ENCODE data around the gene FARP1.

Gene FARP1

GRCh38 chr13:98184792-98185191 lies 41.9 kb downstream of the FARP1 start:
- no peak for DNase-seq
- TF ChIP-seq CTCF (IDR thresholded peaks at IDR 0.05; ENCODE audit: low read depth, low read length), result no peak
- no peak overlapping the region for H3K27ac ChIP-seq
- H3K9me3 ChIP-seq (ENCODE audit: severe bottlenecking), result no peaks in the 10 kb centered on the region
- no peak overlapping the region for H3K4me3 ChIP-seq (ENCODE audit: low read depth, low read length)
- H3K36me3 ChIP-seq, result 0 out of 2 replicates have a peak, but pooled peaks cover 2% of the 10 kb centered on the region
- H3K27me3 ChIP-seq (ENCODE audit: insufficient read depth, low read depth, severe bottlenecking), result no peaks in the 10 kb centered on the region

GRCh38 chr13:98187155-98187964 lies 44.5 kb downstream of the FARP1 start:
- no peak for TF ChIP-seq CTCF (IDR thresholded peaks at IDR 0.05; ENCODE audit: low read depth, low read length)
- H3K27ac ChIP-seq, result no peak overlapping the region
- DNase-seq, result no peak

DNA sequence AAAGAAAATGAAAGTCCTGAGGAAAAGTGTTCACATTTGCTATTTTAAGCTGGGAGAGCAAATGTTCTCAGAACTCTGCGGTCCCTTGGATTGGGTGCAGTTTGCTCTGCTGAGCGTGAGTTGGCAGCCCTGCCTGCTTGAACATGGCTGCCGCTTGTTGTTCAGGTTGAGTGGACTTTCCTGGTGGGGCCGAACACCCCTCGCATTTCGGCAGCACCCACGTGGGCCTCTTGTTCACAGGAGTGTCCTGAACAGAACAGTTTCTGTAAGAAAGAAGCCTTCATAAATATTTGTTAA lies 45.0 kb downstream of the FARP1 start:
- peaks cover 6% of the 10 kb centered on the region; the same call in 1 of the 2 replicates for H3K36me3 ChIP-seq
- H3K27me3 ChIP-seq (ENCODE audit: insufficient read depth, low read depth, severe bottlenecking), result no peaks in the 10 kb centered on the region
- no peak for DNase-seq
- no peaks in the 10 kb centered on the region for H3K9me3 ChIP-seq (ENCODE audit: severe bottlenecking)
- H3K4me3 ChIP-seq (ENCODE audit: low read depth, low read length), result no peak overlapping the region
- no peak overlapping the region for H3K27ac ChIP-seq
- TF ChIP-seq CTCF (IDR thresholded peaks at IDR 0.05; ENCODE audit: low read depth, low read length), result no peak

More at GRCh38 chr13:98187155-98187964, 44.5 kb downstream of the FARP1 start:
- Histone ChIP-seq H3K9me3 (ENCODE audit: severe bottlenecking) (no peaks in the 10 kb centered on the region), H3K36me3 (peaks cover 5% of the 10 kb centered on the region; the same call in 1 of the 2 replicates), H3K27me3 (ENCODE audit: insufficient read depth, low read depth, severe bottlenecking) (no peaks in the 10 kb centered on the region), H3K4me3 (ENCODE audit: low read depth, low read length) (no peak overlapping the region)

- no peak overlapping the region for H3K27ac ChIP-seq
- H3K9me3 ChIP-seq (ENCODE audit: severe bottlenecking), result no peaks in the 10 kb centered on the region
- TF ChIP-seq CTCF (IDR thresholded peaks at IDR 0.05; ENCODE audit: low read depth, low read length), result no peak
- H3K36me3 ChIP-seq, result peaks cover 6% of the 10 kb centered on the region; the same call in 1 of the 2 replicates
- no peaks in the 10 kb centered on the region for H3K27me3 ChIP-seq (ENCODE audit: insufficient read depth, low read depth, severe bottlenecking)
- no peak overlapping the region for H3K4me3 ChIP-seq (ENCODE audit: low read depth, low read length)
- no peak for DNase-seq
These were observed 45.8 kb downstream of the FARP1 start for GRCh38 chr13:98188544-98189166.

GRCh38 chr13:98189841-98190505 lies 47.1 kb downstream of the FARP1 start:
- no peak for TF ChIP-seq CTCF (IDR thresholded peaks at IDR 0.05; ENCODE audit: low read depth, low read length)
- Histone ChIP-seq H3K4me3 (ENCODE audit: low read depth, low read length) (no peak overlapping the region), H3K36me3 (peaks cover 9% of the 10 kb centered on the region; the same call in 1 of the 2 replicates), H3K27ac (no peak overlapping the region), H3K27me3 (ENCODE audit: insufficient read depth, low read depth, severe bottlenecking) (no peaks in the 10 kb centered on the region), H3K9me3 (ENCODE audit: severe bottlenecking) (no peaks in the 10 kb centered on the region)
- DNase-seq, result no peak
